ENCODE results near the gene CTNND2. TPM values are rescaled to one million over a fixed set of nuclear protein-coding genes. Genes with fewer than 3 reads are reported as not detected.

Gene CTNND2
- total RNA-seq, 2 donors from 2014 or later = not detected

DNA sequence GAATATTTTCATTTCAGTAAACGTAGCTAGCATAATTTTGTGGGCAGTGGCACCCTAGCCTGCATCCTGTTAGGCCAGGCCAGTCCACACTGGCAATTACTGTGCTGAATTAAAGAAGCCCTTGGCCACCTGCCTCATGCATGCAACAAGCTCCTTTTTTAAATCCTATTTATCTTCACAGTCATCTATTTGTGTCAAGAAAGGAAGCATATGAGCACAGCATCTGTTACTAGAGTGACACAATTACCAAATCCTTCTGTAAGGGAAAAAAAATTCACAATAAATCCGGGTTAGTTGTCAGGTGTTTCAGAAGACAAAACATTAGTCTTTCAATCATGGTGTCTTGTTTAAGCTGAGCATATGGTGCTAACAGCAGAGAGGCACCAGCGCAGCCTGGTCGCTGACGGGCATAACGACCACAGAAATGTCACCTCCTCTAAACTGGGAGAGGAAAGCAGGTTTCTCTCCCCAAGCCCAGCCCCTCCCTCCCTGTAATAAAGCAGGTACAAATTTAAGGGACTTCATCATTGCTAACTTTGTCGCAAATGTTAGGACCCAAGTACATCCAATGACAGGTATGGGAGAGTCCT, 520.6 kb downstream of the CTNND2 start:
- ATAC-seq (replicated peaks in 1 of 2) = no peak
- DNase-seq = no peak
- Mint-ChIP-seq H3K27me3 (ENCODE audit: low read depth) (peaks cover 42% of the 10 kb centered on the region), H3K4me3 (no peak overlapping the region), H3K9me3 (no peaks in the 10 kb centered on the region), H3K36me3 (ENCODE audit: insufficient read depth in 2 of 2) (peaks cover 0 to 3% of the 10 kb centered on the region in 2 donors), H3K27ac (no peak overlapping the region), H3K4me1 (ENCODE audit: low read depth) (peaks cover 8% of the 10 kb centered on the region)

DNA sequence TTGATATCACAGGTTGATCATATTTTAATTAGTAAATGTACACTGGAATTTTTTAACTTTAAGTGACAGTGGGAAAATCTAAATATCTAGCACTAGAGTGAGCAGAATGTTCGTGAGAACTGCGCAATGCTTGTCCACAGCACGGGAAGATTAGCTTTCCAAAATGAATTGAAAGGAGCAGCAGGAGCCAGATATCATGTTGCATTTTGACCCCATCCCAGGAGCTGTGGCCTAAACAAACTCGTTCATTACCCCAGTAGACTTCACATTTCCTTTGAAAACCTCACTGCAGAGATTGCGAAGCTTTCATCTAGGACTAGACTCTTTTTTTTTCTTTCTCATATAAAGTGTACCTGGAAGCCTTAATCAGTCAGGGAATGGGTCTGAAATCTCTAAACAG, 525.8 kb downstream of the CTNND2 start:
- H3K27ac Mint-ChIP-seq = no peak overlapping the region
- H3K27me3 Mint-ChIP-seq (ENCODE audit: low read depth) = peaks cover 16% of the 10 kb centered on the region

DNA sequence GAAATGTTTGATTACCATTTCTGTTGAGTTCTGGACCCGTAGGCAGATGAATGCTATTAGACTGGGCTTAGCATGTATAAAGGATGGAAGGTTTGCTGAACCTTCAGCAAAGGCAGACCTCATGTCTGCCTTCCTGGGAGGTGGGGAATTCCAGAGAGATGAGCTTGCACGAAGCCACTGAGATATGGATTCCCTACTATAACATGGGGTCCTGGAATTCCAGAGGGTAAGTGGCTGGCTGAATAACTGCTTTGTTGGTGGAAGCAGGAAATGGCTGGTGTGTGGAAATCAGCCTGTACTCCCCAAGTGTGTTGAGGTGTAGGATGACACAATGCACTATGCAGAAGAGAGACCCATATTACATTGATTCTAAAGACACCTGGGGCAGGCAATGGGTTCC, 526.4 kb downstream of the CTNND2 start:
- Mint-ChIP-seq H3K27me3 (ENCODE audit: low read depth) (peaks cover 11% of the 10 kb centered on the region), H3K27ac (no peak overlapping the region), H3K4me3 (no peak overlapping the region), H3K36me3 (ENCODE audit: insufficient read depth in 2 of 2) (no peaks in the 10 kb centered on the region), H3K4me1 (ENCODE audit: low read depth) (no peaks in the 10 kb centered on the region), H3K9me3 (no peaks in the 10 kb centered on the region)
- ATAC-seq (replicated peaks in 1 of 2) (no peak), DNase-seq (no peak)

More for the DNA sequence above, 525.8 kb downstream of the CTNND2 start:
- DNase-seq (no peak), ATAC-seq (replicated peaks in 1 of 2) (no peak)
- Mint-ChIP-seq H3K9me3 (no peaks in the 10 kb centered on the region), H3K36me3 (ENCODE audit: insufficient read depth in 2 of 2) (no peaks in the 10 kb centered on the region), H3K4me1 (ENCODE audit: low read depth) (no peaks in the 10 kb centered on the region), H3K4me3 (no peak overlapping the region)

DNA sequence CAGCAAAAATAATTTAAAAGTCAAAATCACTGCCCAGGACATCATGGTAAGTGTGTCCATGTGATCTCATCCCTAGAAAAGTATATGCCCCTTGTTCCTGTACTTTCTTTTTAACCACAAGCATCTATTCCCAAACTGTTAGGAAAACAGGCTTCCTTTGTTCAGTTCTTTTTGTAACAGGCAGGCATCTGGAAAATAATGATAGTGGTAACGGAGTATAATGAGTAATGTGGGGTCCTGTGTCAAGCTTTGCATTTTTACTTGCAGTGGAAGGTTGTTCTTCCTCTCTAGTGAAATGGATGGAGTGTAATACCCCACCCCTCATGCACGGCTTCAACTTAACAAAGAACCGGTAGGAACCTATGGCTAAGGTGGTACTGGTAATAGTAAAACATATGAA, 532.1 kb downstream of the CTNND2 start:
- no peak for ATAC-seq (replicated peaks in 1 of 2)

DNA sequence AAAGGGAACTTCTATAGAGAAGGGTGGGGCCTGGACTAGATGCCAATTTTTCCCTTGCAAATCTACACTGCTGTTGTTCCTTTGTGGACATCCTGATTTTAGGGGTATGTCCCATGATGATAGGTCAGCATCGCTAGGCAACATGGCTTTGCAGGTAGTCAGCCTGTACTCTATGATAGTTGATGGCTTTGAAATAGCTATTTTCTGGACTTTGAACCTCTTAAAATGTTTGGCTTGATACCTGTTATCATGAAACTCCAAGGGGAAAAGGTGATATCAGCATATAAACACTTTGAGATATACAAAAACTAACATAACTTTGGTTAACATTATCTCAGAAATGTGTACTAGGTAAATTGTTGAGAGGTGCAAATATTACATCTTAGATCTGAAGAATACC, 533.2 kb downstream of the CTNND2 start:
- Mint-ChIP-seq H3K4me1 (ENCODE audit: low read depth) (no peaks in the 10 kb centered on the region), H3K4me3 (no peak overlapping the region), H3K9me3 (no peaks in the 10 kb centered on the region), H3K27ac (no peak overlapping the region), H3K27me3 (ENCODE audit: low read depth) (peaks cover 7% of the 10 kb centered on the region), H3K36me3 (ENCODE audit: insufficient read depth in 2 of 2) (no peaks in the 10 kb centered on the region)
- DNase-seq = no peak
- ATAC-seq (replicated peaks in 1 of 2) = no peak

More for the DNA sequence above, 532.1 kb downstream of the CTNND2 start:
- no peak overlapping the region for H3K4me3 Mint-ChIP-seq
- no peaks in the 10 kb centered on the region for H3K36me3 Mint-ChIP-seq (ENCODE audit: insufficient read depth in 2 of 2)
- no peaks in the 10 kb centered on the region for H3K9me3 Mint-ChIP-seq
- H3K4me1 Mint-ChIP-seq (ENCODE audit: low read depth) = no peaks in the 10 kb centered on the region
- DNase-seq = no peak
- no peak overlapping the region for H3K27ac Mint-ChIP-seq
- peaks cover 7% of the 10 kb centered on the region for H3K27me3 Mint-ChIP-seq (ENCODE audit: low read depth)

DNA sequence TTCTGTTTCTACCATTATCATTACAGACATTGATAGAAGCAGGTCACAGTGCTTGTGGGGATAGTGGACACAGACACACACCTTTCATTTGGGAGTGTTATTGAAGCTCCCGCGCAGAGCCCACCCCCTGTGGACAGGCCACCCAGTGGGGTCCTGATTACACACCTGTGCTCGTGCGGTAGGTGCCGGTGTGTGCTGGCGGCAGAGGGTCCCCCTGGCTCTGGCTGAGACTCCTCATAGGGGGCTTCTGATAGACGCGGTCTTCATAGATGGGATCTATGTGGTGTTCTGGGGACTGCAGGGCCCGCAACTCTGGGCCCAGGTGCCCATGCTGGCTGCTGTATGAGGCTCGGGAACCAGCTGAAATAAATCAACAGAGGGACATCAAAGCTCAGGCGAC, 539.7 kb downstream of the CTNND2 start:
- Mint-ChIP-seq H3K27me3 (ENCODE audit: low read depth) (peaks cover 4% of the 10 kb centered on the region), H3K27ac (no peak overlapping the region), H3K4me3 (no peak overlapping the region), H3K4me1 (ENCODE audit: low read depth) (no peaks in the 10 kb centered on the region), H3K36me3 (ENCODE audit: insufficient read depth in 2 of 2) (no peaks in the 10 kb centered on the region), H3K9me3 (no peaks in the 10 kb centered on the region)
- ATAC-seq (replicated peaks in 1 of 2) = no peak
- no peak for DNase-seq

DNA sequence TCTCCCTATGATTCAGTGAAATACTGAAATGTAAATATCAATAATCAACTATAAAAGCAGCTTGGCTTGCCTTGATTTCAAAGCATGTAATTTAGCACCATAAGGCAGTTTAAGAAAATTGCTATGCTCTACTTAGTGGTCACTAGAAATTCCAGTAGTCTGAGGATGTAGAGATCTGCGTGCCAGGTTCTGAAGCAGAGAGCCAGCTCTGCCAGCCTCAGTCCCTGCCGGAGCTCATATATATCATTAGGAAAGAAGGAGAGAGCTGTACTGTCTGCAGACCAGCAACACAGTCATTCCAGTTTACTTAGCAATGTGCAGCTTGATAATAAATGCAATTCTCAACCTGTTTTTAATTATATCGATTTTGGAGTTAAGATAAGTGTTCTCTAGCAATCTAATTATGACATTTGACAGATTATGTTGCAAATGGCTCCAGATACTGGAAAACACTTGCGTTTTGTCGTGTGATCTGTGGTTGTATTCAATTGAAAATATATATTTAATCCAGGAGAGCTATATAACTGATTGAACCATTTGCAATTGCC, 540.5 kb downstream of the CTNND2 start:
- H3K27ac Mint-ChIP-seq = no peak overlapping the region
- DNase-seq (no peak), ATAC-seq (replicated peaks in 1 of 2) (no peak)
- H3K4me1 Mint-ChIP-seq (ENCODE audit: low read depth) = no peaks in the 10 kb centered on the region
- no peaks in the 10 kb centered on the region for H3K27me3 Mint-ChIP-seq (ENCODE audit: low read depth)
- no peaks in the 10 kb centered on the region for H3K9me3 Mint-ChIP-seq
- H3K36me3 Mint-ChIP-seq (ENCODE audit: insufficient read depth in 2 of 2) = no peaks in the 10 kb centered on the region
- no peak overlapping the region for H3K4me3 Mint-ChIP-seq

DNA sequence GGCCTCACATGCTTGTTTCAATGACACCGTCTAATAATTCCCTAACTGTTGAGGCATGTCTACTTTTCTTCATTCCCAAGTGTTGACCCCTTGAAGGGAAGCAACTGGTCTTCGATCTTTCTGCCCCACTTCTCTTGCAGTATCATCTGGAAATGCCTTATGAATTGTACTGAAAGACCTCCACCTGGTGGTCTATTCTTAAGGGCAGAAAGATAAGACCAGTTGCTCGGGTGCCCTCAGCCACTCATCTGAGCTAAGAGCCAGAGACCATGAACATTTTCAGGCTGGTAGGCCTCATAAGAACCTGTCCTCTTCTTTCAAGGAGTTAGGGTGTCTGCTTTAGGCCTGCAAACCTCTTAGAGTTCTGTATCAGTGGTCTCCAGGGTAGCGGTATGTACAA, 542.5 kb downstream of the CTNND2 start:
- Mint-ChIP-seq H3K9me3 (peaks cover 0 to 2% of the 10 kb centered on the region in 2 donors), H3K27me3 (ENCODE audit: low read depth) (no peaks in the 10 kb centered on the region), H3K27ac (no peak overlapping the region), H3K4me3 (no peak overlapping the region), H3K4me1 (ENCODE audit: low read depth) (no peaks in the 10 kb centered on the region), H3K36me3 (ENCODE audit: insufficient read depth in 2 of 2) (no peaks in the 10 kb centered on the region)
- DNase-seq = no peak
- ATAC-seq (replicated peaks in 1 of 2) = no peak

DNA sequence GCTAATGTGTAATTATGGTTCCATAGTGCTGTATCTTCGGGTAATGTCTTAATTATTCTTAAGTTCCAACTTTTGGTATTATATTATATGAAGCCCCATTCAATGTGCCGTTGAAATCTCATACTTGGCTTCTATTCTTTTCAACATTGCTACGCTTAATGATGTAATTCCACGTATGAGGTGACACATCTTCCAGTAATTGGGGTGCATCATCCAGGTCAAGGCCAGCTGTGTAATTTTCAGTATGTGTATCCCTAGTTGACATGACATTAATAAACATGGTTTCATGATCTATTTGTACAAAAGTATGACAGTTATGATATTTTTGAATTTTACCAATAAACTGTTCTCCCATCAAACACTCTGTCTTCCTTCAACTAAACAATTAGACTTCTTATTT, 546.3 kb downstream of the CTNND2 start:
- Mint-ChIP-seq H3K9me3 (peaks cover 0 to 5% of the 10 kb centered on the region in 2 donors), H3K4me3 (no peak overlapping the region), H3K27me3 (ENCODE audit: low read depth) (no peaks in the 10 kb centered on the region), H3K4me1 (ENCODE audit: low read depth) (no peaks in the 10 kb centered on the region), H3K36me3 (ENCODE audit: insufficient read depth in 2 of 2) (no peaks in the 10 kb centered on the region), H3K27ac (no peak overlapping the region)
- no peak for ATAC-seq (replicated peaks in 1 of 2)
- no peak for DNase-seq

DNA sequence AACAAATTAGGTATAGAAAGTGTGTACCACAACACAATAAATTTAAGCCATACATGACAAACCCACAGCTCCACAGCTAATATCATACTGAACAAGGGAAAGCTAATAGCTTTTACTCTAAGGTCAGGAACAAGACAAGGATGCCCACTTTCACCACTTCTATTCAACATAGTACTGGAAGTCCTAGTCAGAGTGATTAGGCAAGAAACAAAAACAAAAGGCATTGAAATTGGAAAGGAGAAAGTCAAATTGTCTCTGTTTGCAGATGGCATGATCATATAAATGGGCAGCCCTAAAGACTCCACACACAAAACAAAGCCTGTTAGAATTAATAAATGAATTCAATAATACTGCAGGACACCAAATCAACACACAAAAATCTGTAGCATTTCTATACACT, 548.8 kb downstream of the CTNND2 start:
- Mint-ChIP-seq H3K4me3 (no peak overlapping the region), H3K36me3 (ENCODE audit: insufficient read depth in 2 of 2) (no peaks in the 10 kb centered on the region), H3K27me3 (ENCODE audit: low read depth) (no peaks in the 10 kb centered on the region), H3K27ac (no peak overlapping the region), H3K9me3 (peaks cover 0 to 5% of the 10 kb centered on the region in 2 donors), H3K4me1 (ENCODE audit: low read depth) (no peaks in the 10 kb centered on the region)
- no peak for DNase-seq
- no peak for ATAC-seq (replicated peaks in 1 of 2)

DNA sequence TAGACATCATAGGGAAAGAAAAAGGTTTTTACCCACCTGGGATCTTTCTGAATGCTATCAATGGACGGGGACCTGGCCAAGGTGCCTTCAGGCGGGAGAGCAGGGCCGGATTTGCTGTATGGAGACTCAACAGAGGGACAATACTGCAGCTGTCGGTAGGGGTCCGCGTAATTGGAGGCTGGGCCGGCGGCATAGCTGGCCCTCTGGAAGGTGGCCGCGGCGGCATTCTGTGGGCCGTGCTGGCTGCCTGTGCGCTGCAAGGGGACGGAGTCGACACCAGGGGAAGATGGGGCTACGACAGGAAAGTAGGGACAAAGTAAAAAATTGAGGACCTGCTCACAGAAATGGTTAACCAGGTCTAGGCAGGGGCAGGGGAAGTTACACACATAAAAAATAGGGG, 557.9 kb downstream of the CTNND2 start:
- ATAC-seq (replicated peaks in 1 of 2) (no peak), DNase-seq (no peak)
- no peaks in the 10 kb centered on the region for H3K36me3 Mint-ChIP-seq (ENCODE audit: insufficient read depth in 2 of 2)
- H3K9me3 Mint-ChIP-seq = no peaks in the 10 kb centered on the region
- H3K27ac Mint-ChIP-seq = no peak overlapping the region
- no peak overlapping the region for H3K4me3 Mint-ChIP-seq
- no peaks in the 10 kb centered on the region for H3K4me1 Mint-ChIP-seq (ENCODE audit: low read depth)
- H3K27me3 Mint-ChIP-seq (ENCODE audit: low read depth) = peaks cover 6% of the 10 kb centered on the region

DNA sequence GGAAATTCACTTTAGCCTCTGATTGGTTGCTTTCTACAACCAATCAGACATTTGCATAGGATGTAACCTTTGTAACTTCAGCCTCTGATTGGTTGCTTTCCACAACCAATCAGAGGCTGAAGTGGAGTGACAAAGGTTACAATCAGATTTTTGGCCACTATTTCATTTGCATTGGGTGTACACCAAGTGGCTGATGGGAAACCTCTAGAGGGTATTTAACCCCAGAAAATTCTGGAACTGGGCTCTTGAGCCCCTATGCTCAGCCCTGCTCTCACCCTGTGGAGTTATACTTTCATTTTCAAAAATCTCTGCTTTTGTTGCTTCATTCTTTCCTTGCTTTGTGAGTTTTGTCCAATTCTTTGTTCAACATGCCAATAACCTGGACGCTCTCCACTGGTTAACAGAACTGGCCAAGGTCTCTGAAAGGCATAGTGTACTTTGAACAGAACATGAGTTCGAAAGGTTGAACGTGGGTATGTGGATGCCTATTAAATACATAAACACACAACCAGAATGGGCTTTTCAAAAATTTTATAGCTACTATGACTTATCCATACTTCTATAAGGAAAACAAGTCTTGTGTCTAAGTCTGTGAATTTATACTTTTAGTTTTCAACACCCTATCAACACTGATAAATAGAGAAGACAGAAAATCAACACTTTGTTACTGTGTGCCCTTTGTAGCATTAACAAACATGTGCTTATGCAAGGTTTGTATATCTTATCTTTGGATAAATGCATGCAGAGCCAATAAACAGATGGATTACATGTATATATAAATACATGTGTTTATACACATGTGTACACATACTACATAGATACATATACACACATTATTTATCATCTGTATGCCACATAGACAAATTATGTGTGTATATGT, 568.1 kb downstream of the CTNND2 start:
- ATAC-seq (replicated peaks in 1 of 2) (no peak), DNase-seq (no peak)
- no peaks in the 10 kb centered on the region for H3K36me3 Mint-ChIP-seq (ENCODE audit: insufficient read depth in 2 of 2)
- peaks cover 7% of the 10 kb centered on the region for H3K4me1 Mint-ChIP-seq (ENCODE audit: low read depth)
- no peak overlapping the region for H3K27ac Mint-ChIP-seq
- no peaks in the 10 kb centered on the region for H3K27me3 Mint-ChIP-seq (ENCODE audit: low read depth)
- no peak overlapping the region for H3K4me3 Mint-ChIP-seq
- peaks cover 3% of the 10 kb centered on the region in 2 donors for H3K9me3 Mint-ChIP-seq

DNA sequence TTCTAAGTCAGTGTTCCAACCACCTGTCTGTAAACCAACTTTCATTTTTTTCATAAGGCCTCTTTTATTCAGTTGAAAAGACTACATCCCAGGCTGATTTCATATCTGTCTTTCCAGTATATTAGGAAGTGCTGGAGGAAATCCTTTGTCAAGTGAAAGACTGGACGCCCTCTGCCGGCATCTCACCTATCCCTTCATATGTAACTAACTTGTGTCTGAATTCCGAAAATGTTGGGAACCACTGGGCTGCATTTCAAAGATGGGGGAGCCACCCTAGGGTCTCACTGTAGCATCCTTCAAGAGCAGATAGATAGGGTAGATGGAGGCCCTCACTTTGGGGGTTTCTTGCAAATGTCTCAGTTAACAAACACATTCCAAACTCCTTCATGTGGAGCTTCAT, 569.8 kb downstream of the CTNND2 start:
- no peak for DNase-seq
- Mint-ChIP-seq H3K4me1 (ENCODE audit: low read depth) (peaks cover 7% of the 10 kb centered on the region), H3K36me3 (ENCODE audit: insufficient read depth in 2 of 2) (no peaks in the 10 kb centered on the region), H3K9me3 (peaks cover 3% of the 10 kb centered on the region in 2 donors), H3K27me3 (ENCODE audit: low read depth) (no peaks in the 10 kb centered on the region), H3K4me3 (no peak overlapping the region), H3K27ac (no peak overlapping the region)
- ATAC-seq (replicated peaks in 1 of 2) = no peak

Measured in activated T-cell treated with anti-CD3 and anti-CD28 coated beads, Interleukin-2, amount 50 U/mL, for 72 hours (primary cell).